ENCODE measurements around the gene ABTB2.

ABTB2 gene

DNA sequence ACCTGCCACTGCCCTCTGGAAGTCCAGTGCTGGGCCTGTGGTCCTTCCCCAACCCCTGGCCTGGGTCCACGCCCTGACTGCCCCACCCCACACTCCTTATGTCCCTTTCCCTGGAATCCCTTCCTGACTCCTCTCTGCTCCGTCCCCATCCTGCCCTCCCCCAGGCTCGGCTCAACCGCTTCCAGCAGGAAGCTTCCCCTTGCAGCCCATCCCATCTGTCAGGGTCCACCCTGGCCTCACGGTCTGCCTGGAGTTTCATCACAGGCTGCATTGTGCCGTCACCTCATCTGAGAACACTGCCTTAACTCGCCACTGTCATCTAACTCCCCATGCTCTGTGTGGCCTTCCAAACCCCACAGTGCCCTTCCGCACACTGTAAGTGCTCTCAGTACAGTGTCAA, 188.1 kb downstream of the ABTB2 start:
- no peak for DNase-seq (ENCODE audit: low read depth)

DNA sequence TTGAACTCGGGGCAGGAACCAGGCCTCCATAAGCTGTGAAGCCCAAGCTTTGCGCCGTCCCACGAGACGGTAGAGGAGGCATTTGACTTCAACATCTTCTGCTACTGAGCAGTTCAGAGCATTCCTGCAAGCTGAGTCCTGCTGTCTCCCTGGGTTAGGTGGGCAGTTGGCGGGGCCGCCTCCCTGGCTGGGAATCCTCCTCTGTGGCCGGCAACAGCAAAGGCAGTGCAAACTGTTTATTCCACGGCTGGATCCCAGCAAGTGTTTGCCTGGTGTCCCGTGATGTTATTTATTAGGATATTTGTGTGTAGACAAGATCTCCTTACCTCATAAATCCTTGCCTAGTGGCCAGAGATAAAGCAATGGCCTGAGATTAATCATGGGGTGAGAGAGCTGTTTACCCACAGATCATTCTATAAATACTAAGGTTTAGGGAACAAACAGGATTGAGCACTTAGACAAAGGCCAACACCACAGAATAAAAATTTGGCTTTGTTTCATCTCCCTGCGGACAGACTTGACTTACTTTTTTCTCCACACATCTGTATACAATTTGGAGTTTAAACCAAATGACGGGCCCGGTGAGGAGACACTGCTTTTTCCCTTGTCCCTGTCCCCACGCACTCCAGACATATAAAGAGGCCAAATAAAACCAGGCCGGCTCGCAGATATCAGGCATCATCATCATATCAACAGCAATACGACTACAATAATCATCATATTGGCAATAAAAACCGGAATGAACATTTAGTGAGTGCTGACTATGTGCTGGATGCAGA, 189.0 kb downstream of the ABTB2 start:
- peak; percentile 12 for DNase-seq (ENCODE audit: low read depth)

GRCh38 chr11:34167961-34168360, 189.8 kb downstream of the ABTB2 start:
- peak; percentile 22 for DNase-seq (ENCODE audit: low read depth)

- DNase-seq (ENCODE audit: low read depth), result no peak
These were observed 190.7 kb downstream of the ABTB2 start for GRCh38 chr11:34166806-34167740.

GRCh38 chr11:34165786-34166555, 191.8 kb downstream of the ABTB2 start:
- DNase-seq (ENCODE audit: low read depth), result no peak

DNA sequence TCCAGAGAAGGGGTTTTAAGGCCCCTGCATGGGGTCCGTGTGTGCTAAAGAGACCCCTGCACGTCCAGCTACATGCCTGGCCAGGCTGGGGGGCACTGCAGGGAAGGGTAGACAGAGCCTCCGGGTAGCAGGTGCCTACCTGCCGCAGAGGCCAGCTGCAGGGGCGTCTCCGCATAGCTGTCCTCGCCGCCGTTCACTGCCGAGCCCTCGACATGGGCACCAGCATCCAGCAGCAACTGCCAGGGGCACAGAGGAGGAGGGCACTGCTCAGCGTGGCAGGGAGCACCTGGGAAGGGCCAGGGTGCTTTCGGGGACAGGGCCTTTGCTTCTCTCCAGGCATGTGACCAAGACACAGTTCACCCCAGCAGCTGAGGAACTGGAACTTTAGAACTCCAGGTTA, 192.7 kb downstream of the ABTB2 start:
- no peak for DNase-seq (ENCODE audit: low read depth)

DNA sequence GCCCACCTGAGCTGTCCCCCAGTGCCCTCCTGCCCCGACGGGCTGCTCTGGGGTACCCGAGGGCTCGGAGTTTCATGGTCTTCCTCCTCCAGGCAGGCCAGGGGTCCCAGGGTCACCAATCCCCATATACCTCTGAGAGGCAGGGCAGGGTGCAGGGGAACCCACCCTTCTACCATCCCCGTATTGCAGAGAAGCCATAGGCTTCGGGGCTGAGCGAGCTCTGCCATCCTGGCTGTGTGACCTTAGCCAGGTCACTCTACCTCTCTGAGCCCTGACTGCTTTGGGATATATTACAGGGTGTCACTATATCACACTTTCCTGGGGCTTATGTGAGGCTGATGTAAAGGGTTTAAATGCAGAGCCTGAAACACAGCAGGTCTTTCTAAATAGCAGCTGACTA, 195.0 kb downstream of the ABTB2 start:
- no peak for DNase-seq (ENCODE audit: low read depth)

GRCh38 chr11:34162493-34162820, 195.4 kb downstream of the ABTB2 start:
- no peak for DNase-seq (ENCODE audit: low read depth)

DNA sequence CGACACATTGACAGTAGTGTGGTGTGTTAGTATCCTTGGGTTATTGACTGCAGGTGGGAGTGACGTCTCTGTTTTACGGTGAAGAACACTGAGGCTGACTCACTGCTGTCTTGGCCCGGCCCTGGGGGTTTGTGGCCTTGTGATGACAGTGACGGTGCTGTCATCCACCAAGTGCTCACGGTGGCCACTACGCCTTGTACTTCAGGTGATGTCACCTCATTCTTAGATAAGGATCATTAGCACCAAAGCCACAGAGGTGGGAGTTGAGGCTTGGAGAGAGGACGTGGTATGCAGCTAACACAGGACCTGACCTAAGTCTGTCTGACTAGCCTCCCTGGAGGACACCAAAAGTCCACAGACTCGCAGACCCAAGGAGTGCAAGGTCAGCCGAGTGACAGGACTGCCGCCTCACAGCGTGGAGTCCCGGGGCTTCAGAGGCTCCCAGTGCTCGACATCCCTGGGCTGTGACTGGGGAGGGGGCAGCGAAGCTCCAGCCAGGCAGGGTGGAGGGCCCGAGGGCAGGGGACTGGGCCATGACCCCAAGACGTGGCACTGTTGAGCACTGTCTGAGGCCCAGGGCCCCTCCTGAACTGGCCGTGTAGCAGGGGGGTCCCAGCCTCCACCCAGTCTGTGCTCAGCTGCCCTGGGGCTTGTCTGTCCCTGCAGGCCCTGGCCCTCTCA, 195.9 kb downstream of the ABTB2 start:
- DNase-seq (ENCODE audit: low read depth), result no peak

DNA sequence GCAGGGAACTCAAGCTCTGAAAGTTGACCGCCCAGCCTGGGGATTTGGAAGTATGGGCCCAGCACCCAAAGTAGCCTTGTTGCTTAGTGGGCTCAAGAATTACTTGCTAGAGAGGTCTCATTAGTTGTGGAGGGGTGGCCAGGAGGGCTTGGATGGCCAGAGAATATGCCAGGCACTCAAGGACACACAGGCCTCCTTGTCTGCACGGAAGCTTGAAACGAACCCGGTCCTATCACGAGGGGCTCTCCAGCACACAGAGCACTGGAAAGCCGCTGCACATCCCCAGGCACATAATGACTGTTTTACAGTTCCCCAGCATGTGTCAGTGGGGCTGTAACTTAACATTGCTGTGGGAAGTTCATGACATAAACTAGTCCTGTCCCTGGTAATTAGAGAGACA, 196.4 kb downstream of the ABTB2 start:
- no peak for DNase-seq (ENCODE audit: low read depth)

- DNase-seq (ENCODE audit: low read depth), result no peak
These were observed 197.0 kb downstream of the ABTB2 start for GRCh38 chr11:34160791-34161190.

GRCh38 chr11:34160049-34160721, 197.6 kb downstream of the ABTB2 start:
- DNase-seq (ENCODE audit: low read depth), result no peak

GRCh38 chr11:34158661-34159060, 199.1 kb downstream of the ABTB2 start:
- no peak for DNase-seq (ENCODE audit: low read depth)

- no peak for DNase-seq (ENCODE audit: low read depth)
These were observed 200.6 kb downstream of the ABTB2 start for GRCh38 chr11:34157163-34157562.

GRCh38 chr11:34155757-34156062, 202.1 kb downstream of the ABTB2 start:
- no peak for DNase-seq (ENCODE audit: low read depth)

- DNase-seq (ENCODE audit: low read depth), result no peak
These were observed 202.6 kb downstream of the ABTB2 start for GRCh38 chr11:34155057-34155756.

- DNase-seq (ENCODE audit: low read depth), result no peak
These were observed 203.5 kb downstream of the ABTB2 start for GRCh38 chr11:34154059-34154875.

- DNase-seq (ENCODE audit: low read depth), result no peak
These were observed 205.6 kb downstream of the ABTB2 start for GRCh38 chr11:34151916-34152845.

GRCh38 chr11:34151166-34151565, 206.6 kb downstream of the ABTB2 start:
- DNase-seq (ENCODE audit: low read depth), result no peak

Data from fibroblast of gingiva (primary cell).